ENCODE measurements around the gene CHCHD6. TPM values are rescaled to one million over a fixed set of nuclear protein-coding genes. Genes with fewer than 3 reads are reported as not detected.

Gene CHCHD6
- total RNA-seq, 1 donor from 2014 or later: 38.2 TPM

GRCh38 chr3:126934031-126934531 lies 230.0 kb downstream of the CHCHD6 start:
- no peak for TF ChIP-seq CTCF (conservative IDR thresholded peaks at IDR 0.05; ENCODE audit: low read depth, low read length)
- no peak for DNase-seq (ENCODE audit: low read depth)
- H3K4me3 ChIP-seq (ENCODE audit: low read depth, low read length): no peak overlapping the region

- no peak overlapping the region for H3K4me3 ChIP-seq (ENCODE audit: low read depth, low read length)
- no peak for DNase-seq (ENCODE audit: low read depth)
- no peak for TF ChIP-seq CTCF (conservative IDR thresholded peaks at IDR 0.05; ENCODE audit: low read depth, low read length)
Measured at GRCh38 chr3:126934991-126935390, 231.0 kb downstream of the CHCHD6 start.

GRCh38 chr3:126935756-126936509 lies 231.9 kb downstream of the CHCHD6 start:
- DNase-seq (ENCODE audit: low read depth): no peak
- no peak for TF ChIP-seq CTCF (conservative IDR thresholded peaks at IDR 0.05; ENCODE audit: low read depth, low read length)
- no peak overlapping the region for H3K4me3 ChIP-seq (ENCODE audit: low read depth, low read length)

GRCh38 chr3:126936853-126937425 lies 232.9 kb downstream of the CHCHD6 start:
- no peak for TF ChIP-seq CTCF (conservative IDR thresholded peaks at IDR 0.05; ENCODE audit: low read depth, low read length)
- no peak for DNase-seq (ENCODE audit: low read depth)
- no peak overlapping the region for H3K4me3 ChIP-seq (ENCODE audit: low read depth, low read length)

GRCh38 chr3:126937533-126937932 lies 233.5 kb downstream of the CHCHD6 start:
- no peak for TF ChIP-seq CTCF (conservative IDR thresholded peaks at IDR 0.05; ENCODE audit: low read depth, low read length)
- no peak overlapping the region for H3K4me3 ChIP-seq (ENCODE audit: low read depth, low read length)
- DNase-seq (ENCODE audit: low read depth): no peak

GRCh38 chr3:126937973-126938372 lies 233.9 kb downstream of the CHCHD6 start:
- TF ChIP-seq CTCF (conservative IDR thresholded peaks at IDR 0.05; ENCODE audit: low read depth, low read length): no peak
- no peak overlapping the region for H3K4me3 ChIP-seq (ENCODE audit: low read depth, low read length)
- DNase-seq (ENCODE audit: low read depth): no peak
